ENCODE measurements around the gene GABBR2.

Gene GABBR2

GRCh38 chr9:98375138-98375726, 333.5 kb downstream of the GABBR2 start:
- DNase-seq (ENCODE audit: low read depth): no peak

DNA sequence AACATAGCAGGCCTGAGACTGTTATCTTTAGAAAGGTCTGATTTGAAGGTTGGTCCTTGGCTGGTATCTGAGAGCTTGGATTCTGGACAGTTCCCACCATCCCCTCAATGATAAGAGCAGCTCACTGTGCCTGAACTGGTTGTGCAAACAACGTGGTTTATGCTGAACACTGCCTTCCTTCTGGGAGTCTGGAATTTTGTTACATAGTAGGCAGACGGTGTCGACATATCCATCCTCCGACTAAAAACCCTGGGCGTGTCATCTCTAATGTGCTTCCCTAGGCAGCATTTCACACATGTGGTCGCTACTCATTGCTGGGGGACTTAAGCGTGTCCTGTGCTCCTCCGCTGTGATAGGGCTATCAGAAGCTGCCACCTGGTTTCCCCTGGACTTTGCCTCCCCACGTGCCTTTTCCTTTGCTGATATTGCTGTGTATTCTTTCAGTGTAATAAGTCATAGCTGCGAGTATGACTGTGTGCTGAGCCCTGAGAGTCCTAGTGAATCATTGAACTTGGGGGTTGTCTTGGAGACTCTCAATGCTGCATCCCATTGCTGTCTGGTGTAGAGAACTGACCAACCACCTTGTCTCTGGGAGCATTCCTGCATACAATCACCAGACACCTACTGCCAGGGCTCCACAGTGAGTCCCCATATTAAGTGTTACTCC, 334.2 kb downstream of the GABBR2 start:
- in situ Hi-C loops (cut with HindIII; ENCODE audit: low sequenced_read_pairs): no loop called here
- H3K4me3 ChIP-seq (ENCODE audit: low read depth, low read length): no peak overlapping the region
- TF ChIP-seq, protein P1, sequence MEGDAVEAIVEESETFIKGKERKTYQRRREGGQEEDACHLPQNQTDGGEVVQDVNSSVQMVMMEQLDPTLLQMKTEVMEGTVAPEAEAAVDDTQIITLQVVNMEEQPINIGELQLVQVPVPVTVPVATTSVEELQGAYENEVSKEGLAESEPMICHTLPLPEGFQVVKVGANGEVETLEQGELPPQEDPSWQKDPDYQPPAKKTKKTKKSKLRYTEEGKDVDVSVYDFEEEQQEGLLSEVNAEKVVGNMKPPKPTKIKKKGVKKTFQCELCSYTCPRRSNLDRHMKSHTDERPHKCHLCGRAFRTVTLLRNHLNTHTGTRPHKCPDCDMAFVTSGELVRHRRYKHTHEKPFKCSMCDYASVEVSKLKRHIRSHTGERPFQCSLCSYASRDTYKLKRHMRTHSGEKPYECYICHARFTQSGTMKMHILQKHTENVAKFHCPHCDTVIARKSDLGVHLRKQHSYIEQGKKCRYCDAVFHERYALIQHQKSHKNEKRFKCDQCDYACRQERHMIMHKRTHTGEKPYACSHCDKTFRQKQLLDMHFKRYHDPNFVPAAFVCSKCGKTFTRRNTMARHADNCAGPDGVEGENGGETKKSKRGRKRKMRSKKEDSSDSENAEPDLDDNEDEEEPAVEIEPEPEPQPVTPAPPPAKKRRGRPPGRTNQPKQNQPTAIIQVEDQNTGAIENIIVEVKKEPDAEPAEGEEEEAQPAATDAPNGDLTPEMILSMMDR (IDR thresholded peaks at IDR 0.05; ENCODE audit: low read depth, low read length, missing control alignments): no peak
- DNase-seq (ENCODE audit: low read depth): peak; percentile 19

More at GRCh38 chr9:98375138-98375726, 333.5 kb downstream of the GABBR2 start:
- TF ChIP-seq, protein P1 (IDR thresholded peaks at IDR 0.05; ENCODE audit: low read depth, low read length, missing control alignments): no peak
- in situ Hi-C loops (cut with HindIII; ENCODE audit: low sequenced_read_pairs): no loop called here
- H3K4me3 ChIP-seq (ENCODE audit: low read depth, low read length): no peak overlapping the region

DNA sequence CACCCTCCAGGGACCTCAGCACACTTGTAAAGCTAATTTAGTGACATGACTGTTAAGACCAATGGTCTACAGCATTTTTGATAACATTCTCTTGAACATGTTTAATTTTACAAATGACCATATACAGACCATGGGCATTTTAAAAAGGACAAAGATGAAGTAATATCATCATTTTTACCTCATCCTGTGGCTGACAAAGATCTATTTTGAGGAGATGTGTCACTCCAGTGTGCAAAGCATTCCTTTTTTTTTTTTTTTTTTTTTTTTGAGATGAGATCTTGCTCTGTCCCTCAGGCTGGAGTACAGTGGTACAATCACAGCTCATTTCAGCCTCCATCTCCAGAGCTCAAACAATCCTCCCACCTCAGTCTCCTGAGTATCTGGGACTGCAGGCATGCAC, 335.1 kb downstream of the GABBR2 start:
- DNase-seq (ENCODE audit: low read depth): no peak
- H3K4me3 ChIP-seq (ENCODE audit: low read depth, low read length): no peak overlapping the region
- in situ Hi-C loops (cut with HindIII; ENCODE audit: low sequenced_read_pairs): no loop called here
- TF ChIP-seq, protein P1 (IDR thresholded peaks at IDR 0.05; ENCODE audit: low read depth, low read length, missing control alignments): no peak

- DNase-seq (ENCODE audit: low read depth): no peak
- no peak overlapping the region for H3K4me3 ChIP-seq (ENCODE audit: low read depth, low read length)
- TF ChIP-seq, protein P1 (IDR thresholded peaks at IDR 0.05; ENCODE audit: low read depth, low read length, missing control alignments): no peak
- in situ Hi-C loops (cut with HindIII; ENCODE audit: low sequenced_read_pairs): no loop called here
These were observed 336.5 kb downstream of the GABBR2 start for GRCh38 chr9:98372077-98372836.

DNA sequence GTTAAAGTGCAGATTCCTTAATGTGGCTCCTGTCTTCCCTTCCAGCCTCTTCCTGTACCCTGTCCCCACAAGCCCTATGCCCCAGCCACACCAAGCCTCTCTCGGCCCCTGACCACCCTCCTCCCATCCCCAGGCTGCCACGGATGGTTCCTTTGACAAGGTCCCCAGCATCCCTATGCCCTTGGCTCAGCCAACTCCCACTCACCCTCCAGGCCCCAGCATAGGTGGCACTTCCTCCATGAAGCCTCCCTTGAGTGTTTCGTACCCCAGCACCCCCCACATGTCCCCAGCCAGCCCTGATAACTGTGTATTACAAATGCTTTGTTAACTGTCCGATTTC, 337.8 kb downstream of the GABBR2 start:
- TF ChIP-seq, protein P1 (IDR thresholded peaks at IDR 0.05; ENCODE audit: low read depth, low read length, missing control alignments): no peak
- in situ Hi-C loops (cut with HindIII; ENCODE audit: low sequenced_read_pairs): no loop called here
- no peak overlapping the region for H3K4me3 ChIP-seq (ENCODE audit: low read depth, low read length)
- DNase-seq (ENCODE audit: low read depth): no peak

- DNase-seq (ENCODE audit: low read depth): no peak
- in situ Hi-C loops (cut with HindIII; ENCODE audit: low sequenced_read_pairs): no loop called here
- TF ChIP-seq, protein P1 (IDR thresholded peaks at IDR 0.05; ENCODE audit: low read depth, low read length, missing control alignments): no peak
- H3K4me3 ChIP-seq (ENCODE audit: low read depth, low read length): no peak overlapping the region
These were observed 338.3 kb downstream of the GABBR2 start for GRCh38 chr9:98370300-98370975.
